ENCODE data around the gene STKLD1. TPM values are rescaled to one million over a fixed set of nuclear protein-coding genes. Genes with fewer than 3 reads are reported as not detected.

Gene STKLD1
- total and polyA plus RNA-seq, 9 of the 15 experiments (the other 6 are each of a cell fraction or from before 2014, with no cell fraction given): 0.10 to 0.65 (median 0.33) TPM; not detected in 2

GRCh38 chr9:133347985-133348717, 28.0 kb upstream of the STKLD1 start, which contains the start of the genes MED22 and RPL7A (continued):
- TF ChIP-seq SRSF1 (IDR thresholded peaks at IDR 0.05; ENCODE audit: low read depth, low read length) (no peak), SMARCA4 (IDR thresholded peaks at IDR 0.05) (no peak), TFE3 (CRISPR knock-in tag; IDR thresholded peaks at IDR 0.05) (no peak), CCNT2 (IDR thresholded peaks at IDR 0.05; ENCODE audit: borderline replicate concordance, extremely low read depth, insufficient read length, low read depth, low read length) (no peak), SREBF1 (IDR thresholded peaks at IDR 0.05; ENCODE audit: borderline replicate concordance, low read depth, low read length) (no peak), OTX1 (CRISPR knock-in tag; IDR thresholded peaks at IDR 0.05) (0 out of 2 replicates have a peak, but pooled peaks have one; percentile 65), SIN3A (IDR thresholded peaks at IDR 0.05; ENCODE audit: borderline replicate concordance in 2 of 2, control insufficient read depth in 1 of 2, low read depth in 2 of 2, low read length in 2 of 2) (no peak; a peak in 1 of 4 replicates), ZNF764 (CRISPR knock-in tag; IDR thresholded peaks at IDR 0.05; ENCODE audit: low read depth) (no peak), ZNF12 (CRISPR knock-in tag; IDR thresholded peaks at IDR 0.05) (no peak; the same call in 1 of the 2 replicates), POLR2AphosphoS5 (IDR thresholded peaks at IDR 0.05; ENCODE audit: control insufficient read depth, insufficient read depth, low read depth, low read length) (peak; percentile 98), BMI1 (IDR thresholded peaks at IDR 0.05; ENCODE audit: low read length) (no peak), ZNF668 (CRISPR knock-in tag; IDR thresholded peaks at IDR 0.05) (no peak), ASH1L (IDR thresholded peaks at IDR 0.05; ENCODE audit: borderline replicate concordance, low read depth, partially characterized antibody) (no peak), PML (IDR thresholded peaks at IDR 0.05; ENCODE audit: low read length) (peak; percentile 93), NCOA1 (IDR thresholded peaks at IDR 0.05; ENCODE audit: low read depth) (no peak), ZNF584 (CRISPR knock-in tag; IDR thresholded peaks at IDR 0.05; ENCODE audit: low read depth) (no peak), GABPB1 (CRISPR knock-in tag; IDR thresholded peaks at IDR 0.05) (peak; percentile 73), FOXP1 (CRISPR knock-in tag; IDR thresholded peaks at IDR 0.05) (peak; percentile 13; the same call in 1 of the 2 replicates), HDAC1 (IDR thresholded peaks at IDR 0.05) (peak in 1 of 2 experiments; percentile 78; a peak in 1 of 4 replicates), NFE2L1 (tag; IDR thresholded peaks at IDR 0.05; ENCODE audit: borderline replicate concordance, low read depth) (no peak)
- TF ChIP-seq, protein P1, sequence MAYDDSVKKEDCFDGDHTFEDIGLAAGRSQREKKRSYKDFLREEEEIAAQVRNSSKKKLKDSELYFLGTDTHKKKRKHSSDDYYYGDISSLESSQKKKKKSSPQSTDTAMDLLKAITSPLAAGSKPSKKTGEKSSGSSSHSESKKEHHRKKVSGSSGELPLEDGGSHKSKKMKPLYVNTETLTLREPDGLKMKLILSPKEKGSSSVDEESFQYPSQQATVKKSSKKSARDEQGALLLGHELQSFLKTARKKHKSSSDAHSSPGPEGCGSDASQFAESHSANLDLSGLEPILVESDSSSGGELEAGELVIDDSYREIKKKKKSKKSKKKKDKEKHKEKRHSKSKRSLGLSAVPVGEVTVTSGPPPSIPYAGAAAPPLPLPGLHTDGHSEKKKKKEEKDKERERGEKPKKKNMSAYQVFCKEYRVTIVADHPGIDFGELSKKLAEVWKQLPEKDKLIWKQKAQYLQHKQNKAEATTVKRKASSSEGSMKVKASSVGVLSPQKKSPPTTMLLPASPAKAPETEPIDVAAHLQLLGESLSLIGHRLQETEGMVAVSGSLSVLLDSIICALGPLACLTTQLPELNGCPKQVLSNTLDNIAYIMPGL (CRISPR knock-in tag; IDR thresholded peaks at IDR 0.05): peak; percentile 92; the same call in 1 of the 2 replicates
- TF ChIP-seq, protein P2, sequence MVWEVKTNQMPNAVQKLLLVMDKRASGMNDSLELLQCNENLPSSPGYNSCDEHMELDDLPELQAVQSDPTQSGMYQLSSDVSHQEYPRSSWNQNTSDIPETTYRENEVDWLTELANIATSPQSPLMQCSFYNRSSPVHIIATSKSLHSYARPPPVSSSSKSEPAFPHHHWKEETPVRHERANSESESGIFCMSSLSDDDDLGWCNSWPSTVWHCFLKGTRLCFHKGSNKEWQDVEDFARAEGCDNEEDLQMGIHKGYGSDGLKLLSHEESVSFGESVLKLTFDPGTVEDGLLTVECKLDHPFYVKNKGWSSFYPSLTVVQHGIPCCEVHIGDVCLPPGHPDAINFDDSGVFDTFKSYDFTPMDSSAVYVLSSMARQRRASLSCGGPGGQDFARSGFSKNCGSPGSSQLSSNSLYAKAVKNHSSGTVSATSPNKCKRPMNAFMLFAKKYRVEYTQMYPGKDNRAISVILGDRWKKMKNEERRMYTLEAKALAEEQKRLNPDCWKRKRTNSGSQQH (CRISPR knock-in tag; IDR thresholded peaks at IDR 0.05): peak; percentile 70; the same call in 1 of the 2 replicates

All from K562 (cell line).